ENCODE results near the gene CAMK4. TPM values are rescaled to one million over a fixed set of nuclear protein-coding genes. Genes with fewer than 3 reads are reported as not detected.

The CAMK4 gene
- total RNA-seq, 1 donor from 2014 or later = 5.0 TPM

DNA sequence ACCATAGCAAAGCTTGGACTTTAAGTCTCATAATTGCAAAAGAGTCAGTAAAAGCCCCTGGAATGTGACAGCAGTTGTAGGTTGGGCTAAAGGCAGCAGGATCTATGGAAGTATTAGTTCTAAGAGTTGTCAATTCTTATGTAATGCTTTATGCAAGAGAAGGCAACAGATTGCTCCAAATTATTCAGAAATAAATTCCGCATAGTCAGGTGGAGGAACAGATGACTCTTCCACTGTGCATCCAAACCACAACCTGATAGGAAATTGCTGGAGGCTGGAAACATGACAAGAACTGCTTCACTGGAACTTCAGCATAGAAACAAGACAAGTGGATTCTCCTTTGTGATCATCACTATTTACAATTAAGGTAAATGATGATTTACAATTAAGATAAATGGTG lies 187.1 kb downstream of the CAMK4 start:
- no peaks in the 10 kb centered on the region for H3K4me1 Mint-ChIP-seq
- no peaks in the 10 kb centered on the region for H4K20me1 ChIP-seq (ENCODE audit: low read depth)
- H3K4me1 ChIP-seq = no peaks in the 10 kb centered on the region
- H3K27ac Mint-ChIP-seq = no peak overlapping the region
- H3K4me3 Mint-ChIP-seq = no peak overlapping the region
- no peaks in the 10 kb centered on the region for H3K27me3 ChIP-seq
- no peak overlapping the region for H3K4me3 ChIP-seq
- H3K9me3 ChIP-seq (ENCODE audit: low read depth) = no peaks in the 10 kb centered on the region
- no peaks in the 10 kb centered on the region for H3K79me2 ChIP-seq (ENCODE audit: low read depth)
- no peaks in the 10 kb centered on the region for H3F3A ChIP-seq (ENCODE audit: low read depth)
- peaks cover 4% of the 10 kb centered on the region for H3K36me3 Mint-ChIP-seq
- no peaks in the 10 kb centered on the region for H3K36me3 ChIP-seq
- H3K4me2 ChIP-seq = no peak overlapping the region
- no peaks in the 10 kb centered on the region for H3K9me3 Mint-ChIP-seq
- DNase-seq (ENCODE audit: low spot score) = no peak
- peaks cover 3% of the 10 kb centered on the region for H3K27me3 Mint-ChIP-seq (ENCODE audit: insufficient read depth, low read depth)
- no peak overlapping the region for H3K9ac ChIP-seq
- no peak overlapping the region for H3K27ac ChIP-seq
- no peak for TF ChIP-seq EZH2 (IDR thresholded peaks at IDR 0.05)
- TF ChIP-seq, protein P1, sequence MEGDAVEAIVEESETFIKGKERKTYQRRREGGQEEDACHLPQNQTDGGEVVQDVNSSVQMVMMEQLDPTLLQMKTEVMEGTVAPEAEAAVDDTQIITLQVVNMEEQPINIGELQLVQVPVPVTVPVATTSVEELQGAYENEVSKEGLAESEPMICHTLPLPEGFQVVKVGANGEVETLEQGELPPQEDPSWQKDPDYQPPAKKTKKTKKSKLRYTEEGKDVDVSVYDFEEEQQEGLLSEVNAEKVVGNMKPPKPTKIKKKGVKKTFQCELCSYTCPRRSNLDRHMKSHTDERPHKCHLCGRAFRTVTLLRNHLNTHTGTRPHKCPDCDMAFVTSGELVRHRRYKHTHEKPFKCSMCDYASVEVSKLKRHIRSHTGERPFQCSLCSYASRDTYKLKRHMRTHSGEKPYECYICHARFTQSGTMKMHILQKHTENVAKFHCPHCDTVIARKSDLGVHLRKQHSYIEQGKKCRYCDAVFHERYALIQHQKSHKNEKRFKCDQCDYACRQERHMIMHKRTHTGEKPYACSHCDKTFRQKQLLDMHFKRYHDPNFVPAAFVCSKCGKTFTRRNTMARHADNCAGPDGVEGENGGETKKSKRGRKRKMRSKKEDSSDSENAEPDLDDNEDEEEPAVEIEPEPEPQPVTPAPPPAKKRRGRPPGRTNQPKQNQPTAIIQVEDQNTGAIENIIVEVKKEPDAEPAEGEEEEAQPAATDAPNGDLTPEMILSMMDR (IDR thresholded peaks at IDR 0.05) = no peak
- no peak for TF ChIP-seq EZH2phosphoT487 (IDR thresholded peaks at IDR 0.05)
- H2AFZ ChIP-seq (replicated peaks) = no peak overlapping the region

DNA sequence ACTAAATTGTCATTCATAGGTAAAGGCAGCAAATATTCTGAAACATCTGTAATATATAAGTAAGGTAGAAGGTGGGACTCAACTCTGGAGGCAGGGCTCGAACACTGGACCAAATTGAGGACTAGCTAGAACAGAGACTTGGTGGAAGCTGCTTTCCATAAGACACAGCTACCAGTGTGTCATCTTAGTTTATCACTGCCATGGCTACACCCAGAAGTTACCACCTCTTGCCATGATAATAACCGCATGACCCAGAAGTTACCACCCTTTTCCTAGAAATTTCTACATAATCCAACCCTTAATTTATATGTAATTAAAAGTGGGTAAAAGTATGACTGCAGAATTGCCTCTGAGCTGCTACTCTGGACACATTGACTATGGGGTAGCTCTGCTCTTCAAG lies 188.4 kb downstream of the CAMK4 start:
- Histone ChIP-seq H3K9ac (no peak overlapping the region), H4K20me1 (ENCODE audit: low read depth) (no peaks in the 10 kb centered on the region), H3K4me2 (no peak overlapping the region), H3F3A (ENCODE audit: low read depth) (no peaks in the 10 kb centered on the region), H3K9me3 (ENCODE audit: low read depth) (no peaks in the 10 kb centered on the region), H3K27me3 (no peaks in the 10 kb centered on the region), H2AFZ (replicated peaks) (no peak overlapping the region), H3K36me3 (no peaks in the 10 kb centered on the region), H3K79me2 (ENCODE audit: low read depth) (no peaks in the 10 kb centered on the region), H3K4me3 (no peak overlapping the region), H3K4me1 (no peaks in the 10 kb centered on the region), H3K27ac (no peak overlapping the region)
- peaks cover 4% of the 10 kb centered on the region for H3K36me3 Mint-ChIP-seq
- no peaks in the 10 kb centered on the region for H3K9me3 Mint-ChIP-seq
- H3K4me3 Mint-ChIP-seq = no peak overlapping the region
- no peaks in the 10 kb centered on the region for H3K4me1 Mint-ChIP-seq
- TF ChIP-seq EZH2phosphoT487 (IDR thresholded peaks at IDR 0.05) = no peak
- TF ChIP-seq, protein P1 (IDR thresholded peaks at IDR 0.05) = no peak
- no peak for TF ChIP-seq EZH2 (IDR thresholded peaks at IDR 0.05)
- peaks cover 3% of the 10 kb centered on the region for H3K27me3 Mint-ChIP-seq (ENCODE audit: insufficient read depth, low read depth)
- DNase-seq (ENCODE audit: low spot score) = no peak
- H3K27ac Mint-ChIP-seq = no peak overlapping the region

DNA sequence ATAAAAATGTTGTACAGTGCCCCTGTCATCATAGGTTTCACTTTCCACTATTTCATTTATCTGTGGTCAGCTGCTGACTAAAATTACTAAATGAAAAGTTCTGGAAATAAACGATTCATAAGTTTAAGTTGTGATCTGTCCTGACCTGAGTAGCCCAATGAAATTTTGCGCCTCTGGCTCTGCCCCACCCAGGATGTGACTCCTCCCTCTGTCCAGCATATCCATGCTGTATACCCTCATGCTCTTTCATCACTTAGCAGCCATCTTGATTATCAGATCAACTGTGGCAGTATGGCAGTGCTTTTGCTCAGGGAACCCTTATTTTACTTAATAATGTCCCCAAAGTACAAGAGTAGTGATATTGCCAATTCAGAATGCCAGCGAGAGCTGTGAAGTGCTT lies 190.9 kb downstream of the CAMK4 start:
- Histone ChIP-seq H3K4me1 (no peaks in the 10 kb centered on the region), H3K9me3 (ENCODE audit: low read depth) (no peaks in the 10 kb centered on the region), H3K4me3 (no peak overlapping the region), H3K79me2 (ENCODE audit: low read depth) (no peaks in the 10 kb centered on the region), H3F3A (ENCODE audit: low read depth) (no peaks in the 10 kb centered on the region), H2AFZ (replicated peaks) (no peak overlapping the region), H4K20me1 (ENCODE audit: low read depth) (no peaks in the 10 kb centered on the region), H3K27me3 (no peaks in the 10 kb centered on the region), H3K9ac (no peak overlapping the region), H3K36me3 (no peaks in the 10 kb centered on the region), H3K27ac (no peak overlapping the region), H3K4me2 (no peak overlapping the region)
- H3K27ac Mint-ChIP-seq = no peak overlapping the region
- no peaks in the 10 kb centered on the region for H3K9me3 Mint-ChIP-seq
- no peaks in the 10 kb centered on the region for H3K4me1 Mint-ChIP-seq
- no peak overlapping the region for H3K4me3 Mint-ChIP-seq
- H3K27me3 Mint-ChIP-seq (ENCODE audit: insufficient read depth, low read depth) = peaks cover 3% of the 10 kb centered on the region
- DNase-seq (ENCODE audit: low spot score) = no peak
- TF ChIP-seq, protein P1 (IDR thresholded peaks at IDR 0.05) = no peak
- TF ChIP-seq EZH2 (IDR thresholded peaks at IDR 0.05) (no peak), EZH2phosphoT487 (IDR thresholded peaks at IDR 0.05) (no peak)
- no peaks in the 10 kb centered on the region for H3K36me3 Mint-ChIP-seq
